HG03432 (cell line): ENCODE measurements around the gene CCND2.

Experiments used
- ATAC-seq: cut with Tn5 transposase; IDR thresholded peaks from one replicate; pipeline ENCODE4 v1.9.1; 2021; ENCODE audit warnings: mild to moderate bottlenecking, moderate library complexity; ENCODE audit not compliant: unreplicated experiment

The CCND2 gene

GRCh38 chr12:4275870-4276301 lies 2.3 kb downstream of the CCND2 start:
- ATAC-seq = no peak

DNA sequence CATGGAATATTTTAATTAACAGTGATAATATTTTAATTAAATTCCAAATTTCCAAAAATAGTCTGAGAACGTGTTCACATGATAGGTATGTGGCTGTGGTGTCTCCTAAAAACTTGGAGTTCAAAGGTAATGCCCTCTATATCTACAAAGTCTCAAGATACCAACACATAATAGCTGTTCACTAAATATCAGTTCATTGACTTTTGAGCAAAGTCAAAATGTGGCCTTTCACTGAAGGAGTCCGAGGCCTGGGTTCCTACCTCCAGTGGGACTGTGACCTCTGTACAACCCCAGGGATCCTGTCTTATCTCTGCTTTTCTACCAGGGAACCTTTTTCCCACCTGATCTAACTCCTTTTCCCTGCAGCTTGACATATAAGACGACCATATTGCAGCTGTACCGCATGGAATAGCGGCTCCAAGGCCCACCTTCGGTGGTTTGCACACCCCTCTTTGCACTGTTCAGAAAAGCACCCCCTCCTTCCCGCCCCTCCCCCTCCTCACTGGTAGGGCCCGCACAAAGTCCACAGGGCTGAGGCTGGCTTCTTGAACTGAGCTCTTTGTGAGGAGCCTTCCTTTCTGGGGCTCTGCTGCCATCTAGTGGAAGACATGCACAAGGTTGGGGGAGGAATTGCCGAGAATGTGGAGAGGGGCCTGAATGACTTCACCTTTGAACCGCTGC lies 3.1 kb downstream of the CCND2 start:
- ATAC-seq = peak; percentile 31

DNA sequence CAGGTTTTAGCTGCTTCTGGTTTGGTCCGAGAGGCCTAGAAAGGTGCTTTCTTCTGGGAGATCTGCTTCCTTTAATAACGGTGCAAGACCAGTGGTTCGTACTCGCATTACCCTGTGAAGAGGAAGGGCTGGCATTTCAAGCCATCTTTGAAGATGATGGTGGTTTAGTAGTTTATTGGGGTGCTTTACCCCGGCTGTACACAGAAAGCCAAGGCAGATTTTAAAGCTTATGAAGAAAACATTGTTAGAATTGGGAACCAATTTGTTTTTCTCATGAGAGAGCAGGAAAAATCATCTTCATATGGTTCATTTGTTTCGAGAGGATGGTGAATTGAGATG lies 3.6 kb downstream of the CCND2 start:
- ATAC-seq = no peak

DNA sequence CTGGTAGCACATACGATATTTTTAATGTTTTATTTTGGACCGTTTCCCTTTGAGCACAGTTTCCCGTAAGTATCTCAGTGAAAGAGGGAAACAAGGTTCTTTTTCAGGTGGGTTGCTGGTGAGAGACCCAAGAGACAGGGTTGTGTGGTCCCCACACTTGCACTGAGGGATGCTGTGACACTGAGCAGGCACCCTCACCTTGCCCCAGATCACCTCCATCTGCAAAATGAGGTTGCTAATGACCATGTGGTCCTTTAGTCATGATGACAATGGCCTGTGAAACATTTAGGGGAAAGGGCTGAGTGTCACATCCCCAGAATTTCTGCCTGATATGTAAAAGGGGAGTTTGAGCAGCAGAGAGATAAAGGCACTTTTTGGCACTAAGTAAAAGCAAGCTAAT lies 4.3 kb downstream of the CCND2 start:
- ATAC-seq = no peak

GRCh38 chr12:4278329-4279197 lies 5.0 kb downstream of the CCND2 start:
- ATAC-seq = no peak

GRCh38 chr12:4279198-4279690 lies 5.7 kb downstream of the CCND2 start:
- ATAC-seq = no peak

GRCh38 chr12:4280351-4281163 lies 7.0 kb downstream of the CCND2 start:
- ATAC-seq = no peak

GRCh38 chr12:4281173-4281654 lies 7.7 kb downstream of the CCND2 start:
- no peak for ATAC-seq

GRCh38 chr12:4282103-4282891 lies 8.7 kb downstream of the CCND2 start:
- ATAC-seq = no peak

GRCh38 chr12:4282892-4283511 lies 9.4 kb downstream of the CCND2 start:
- no peak for ATAC-seq

- ATAC-seq = no peak
Observed at GRCh38 chr12:4283512-4284255, 10.1 kb downstream of the CCND2 start.

DNA sequence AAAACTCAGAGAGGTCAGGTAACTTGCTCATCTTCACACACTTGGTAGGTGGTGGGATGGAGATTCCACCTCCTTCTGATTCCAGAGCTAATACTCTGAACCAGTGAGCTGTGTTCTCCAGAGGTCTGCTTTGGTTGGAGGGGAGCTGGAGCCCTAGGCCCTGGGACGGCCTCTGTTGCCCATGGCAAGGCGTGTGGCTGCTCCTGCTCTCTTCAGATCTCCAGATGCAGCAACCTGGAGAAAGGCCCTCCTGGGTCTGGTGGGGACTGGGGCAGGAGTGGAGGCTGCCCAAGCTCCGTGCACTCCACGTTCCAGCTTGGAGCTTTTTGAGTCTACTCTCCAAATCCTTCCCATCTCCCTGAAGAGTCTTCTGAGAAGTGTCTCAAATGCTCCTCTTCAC lies 10.7 kb downstream of the CCND2 start:
- no peak for ATAC-seq

GRCh38 chr12:4285070-4285469 lies 11.5 kb downstream of the CCND2 start:
- ATAC-seq = no peak

DNA sequence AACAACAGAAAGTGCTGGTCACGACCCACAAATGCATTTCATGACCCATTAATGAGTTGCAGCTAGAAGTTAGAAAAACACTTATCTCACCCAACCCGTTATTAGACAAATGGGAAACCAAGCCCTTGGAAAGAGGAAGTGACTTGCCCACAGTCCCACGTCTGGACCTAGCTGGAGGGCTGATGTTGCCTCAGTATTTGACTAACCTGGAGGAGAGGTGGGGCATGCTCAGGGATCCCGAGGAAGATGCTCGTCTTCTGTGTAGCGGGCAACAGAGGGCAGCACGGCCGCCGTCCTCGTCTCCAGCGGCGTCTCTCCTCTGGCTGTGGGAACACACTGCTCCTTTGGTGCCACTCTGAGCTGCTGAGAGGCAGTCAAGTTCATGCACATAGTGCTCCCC lies 12.7 kb downstream of the CCND2 start:
- ATAC-seq = no peak

- ATAC-seq = no peak
Observed at GRCh38 chr12:4286771-4287317, 13.3 kb downstream of the CCND2 start.

GRCh38 chr12:4287325-4288211 lies 14.0 kb downstream of the CCND2 start:
- no peak for ATAC-seq

DNA sequence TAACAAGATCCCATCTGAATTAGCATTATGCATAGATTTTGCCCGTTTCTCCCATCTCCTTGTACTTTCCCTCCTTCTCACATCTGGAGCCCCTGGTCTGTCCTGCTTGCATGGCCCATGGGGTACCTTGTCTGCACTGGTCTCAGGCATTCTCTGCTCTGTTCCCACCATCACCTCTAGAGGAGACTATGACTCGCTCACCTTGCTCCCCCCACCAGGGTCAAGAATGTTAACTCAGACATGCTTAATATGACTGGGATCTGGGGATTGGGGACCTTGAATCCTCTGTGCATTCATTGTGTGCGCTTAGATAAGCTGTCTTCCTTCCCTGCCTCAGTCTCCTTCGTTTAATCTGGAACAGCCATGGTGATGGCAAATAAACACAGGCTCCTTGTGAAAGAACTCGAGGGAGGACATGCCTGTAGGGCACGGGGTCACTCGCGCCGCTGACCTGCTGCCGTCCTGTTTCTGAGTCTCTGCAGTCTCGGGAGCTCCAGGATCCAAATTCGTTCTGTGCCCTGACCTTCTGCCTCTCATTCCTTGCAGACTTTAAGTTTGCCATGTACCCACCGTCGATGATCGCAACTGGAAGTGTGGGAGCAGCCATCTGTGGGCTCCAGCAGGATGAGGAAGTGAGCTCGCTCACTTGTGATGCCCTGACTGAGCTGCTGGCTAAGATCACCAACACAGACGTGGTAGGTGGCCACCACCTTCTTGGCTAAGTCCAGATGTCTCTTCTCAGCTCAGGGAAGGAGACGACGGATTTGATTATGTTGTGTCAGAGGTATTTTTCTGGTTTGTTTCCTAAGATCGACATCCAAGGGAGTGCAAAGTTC lies 15.0 kb downstream of the CCND2 start:
- ATAC-seq = no peak
